GM19468 (cell line): ENCODE data around the gene INTS11.

Experiments used
- ATAC-seq: cut with Tn5 transposase; IDR thresholded peaks from one replicate; pipeline ENCODE4 v1.9.1; 2021; ENCODE audit warnings: mild to moderate bottlenecking, moderate library complexity, moderate number of reproducible peaks; ENCODE audit not compliant: unreplicated experiment; ENCODE audit errors: extremely low read depth

Gene INTS11

GRCh38 chr1:1345860-1346500 is 21.5 kb upstream of the INTS11 start:
- ATAC-seq = no peak

DNA sequence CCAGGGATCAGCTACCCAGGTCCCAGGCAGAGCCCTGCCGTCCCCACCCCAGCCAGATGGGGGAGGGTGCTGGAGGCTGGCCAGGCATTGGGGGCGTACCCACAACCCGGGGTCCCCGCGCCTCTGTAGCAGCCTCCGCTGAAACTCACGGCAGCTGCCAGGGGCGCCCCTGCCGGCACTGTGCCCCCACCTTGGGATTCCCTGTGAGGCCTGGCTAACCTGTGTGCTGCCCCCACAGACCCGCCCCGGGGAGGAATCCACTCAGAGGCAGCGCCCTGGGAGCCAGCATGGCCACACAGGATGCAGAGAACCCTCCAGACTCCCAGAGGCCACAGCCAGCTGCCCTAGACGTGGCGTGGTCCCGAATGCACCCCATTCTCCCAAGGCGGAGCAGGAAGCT is 20.9 kb upstream of the INTS11 start:
- no peak for ATAC-seq

GRCh38 chr1:1344655-1345361 is 20.3 kb upstream of the INTS11 start:
- no peak for ATAC-seq

- no peak for ATAC-seq
Observed at GRCh38 chr1:1343811-1344421, 19.5 kb upstream of the INTS11 start.

DNA sequence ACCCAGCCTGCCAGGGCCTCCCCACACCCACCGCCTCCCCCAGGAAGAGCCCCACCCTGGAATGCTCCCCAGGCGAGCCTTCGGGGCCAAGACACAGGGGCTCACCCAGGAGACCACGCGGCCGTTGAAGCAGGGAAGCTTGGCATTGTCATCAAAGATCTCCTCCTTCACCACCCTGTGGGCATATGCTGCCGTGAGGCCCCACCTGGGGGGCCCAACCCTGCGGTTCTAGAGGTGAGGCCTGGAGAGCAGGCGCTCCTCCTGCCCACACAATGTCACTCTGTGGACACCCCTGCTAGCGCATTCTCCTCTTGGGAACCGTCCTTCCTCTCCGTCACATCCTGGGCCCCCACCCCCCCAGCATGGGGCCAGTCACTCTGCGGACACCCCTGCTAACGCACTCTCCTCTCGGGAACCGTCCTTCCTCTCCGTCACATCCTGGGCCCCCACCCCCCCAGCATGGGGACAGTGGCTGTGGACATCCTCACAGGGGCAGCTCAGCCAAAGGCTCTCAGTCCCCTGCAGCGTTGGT is 18.2 kb upstream of the INTS11 start:
- no peak for ATAC-seq

GRCh38 chr1:1342061-1342562 is 17.7 kb upstream of the INTS11 start:
- ATAC-seq = no peak

DNA sequence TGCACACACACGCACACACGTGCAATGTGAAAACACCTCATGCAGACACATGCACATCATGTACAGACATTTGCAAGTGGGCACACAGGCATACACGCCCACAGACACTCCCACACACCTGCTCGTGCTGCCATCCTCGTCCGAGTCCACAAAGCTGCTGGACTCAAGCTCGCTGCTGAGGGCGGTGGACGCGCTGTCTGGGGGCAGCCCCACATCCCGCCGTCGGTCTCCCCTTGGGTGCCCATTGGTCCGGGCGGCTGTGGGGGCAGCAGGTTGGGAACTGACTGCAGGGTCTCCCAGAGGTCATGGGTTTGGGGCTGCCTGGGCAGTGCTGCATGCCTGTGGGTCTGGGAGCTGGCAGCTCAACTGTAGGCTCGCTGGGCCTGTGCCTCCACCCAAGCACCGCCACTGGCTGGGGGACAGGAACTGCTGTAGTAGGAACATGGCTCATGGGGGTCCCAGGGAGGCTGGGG is 17.1 kb upstream of the INTS11 start:
- ATAC-seq = no peak

- no peak for ATAC-seq
Observed at GRCh38 chr1:1340791-1341548, 16.5 kb upstream of the INTS11 start.

- ATAC-seq = no peak
Observed at GRCh38 chr1:1340185-1340584, 15.7 kb upstream of the INTS11 start.

DNA sequence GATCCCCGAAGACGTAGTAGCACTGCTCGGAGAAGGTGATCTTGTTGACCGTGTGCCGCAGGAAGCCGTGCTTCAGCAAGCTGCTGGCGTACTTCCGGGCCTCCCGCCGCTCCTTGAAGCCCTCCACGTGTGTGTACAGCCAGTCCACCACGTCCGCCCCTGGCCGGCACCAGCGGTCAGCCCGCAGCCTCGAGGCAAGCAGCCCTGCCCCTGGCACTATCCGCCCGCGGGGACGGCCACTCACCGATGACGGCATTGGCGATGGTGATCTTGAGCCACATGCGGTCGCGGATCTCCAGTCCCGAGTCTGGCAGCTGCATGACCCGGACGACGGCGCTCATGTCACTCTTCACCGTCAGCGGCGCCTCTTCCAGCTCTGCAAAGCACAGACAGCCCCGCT is 13.8 kb upstream of the INTS11 start:
- no peak for ATAC-seq

DNA sequence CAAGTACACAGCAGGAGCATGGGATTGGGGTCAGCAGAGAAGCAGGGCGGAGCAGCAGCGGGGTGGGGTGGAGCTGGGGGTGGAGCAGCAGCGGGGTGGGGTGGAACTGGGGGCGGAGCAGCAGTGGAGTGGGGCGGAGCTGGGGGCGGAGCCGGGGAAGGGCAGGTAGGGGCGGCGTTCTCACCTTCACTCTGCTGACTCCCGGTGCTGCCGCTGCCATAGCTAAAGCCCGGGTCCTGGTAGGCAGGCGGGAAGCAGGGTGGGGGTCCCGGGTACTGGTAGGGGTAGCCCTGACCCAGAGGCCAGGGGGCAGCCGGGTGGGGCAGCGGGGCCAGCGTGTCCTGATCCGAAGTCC is 13.3 kb upstream of the INTS11 start:
- no peak for ATAC-seq

- ATAC-seq = no peak
Observed at GRCh38 chr1:1336931-1337792, 12.7 kb upstream of the INTS11 start.

DNA sequence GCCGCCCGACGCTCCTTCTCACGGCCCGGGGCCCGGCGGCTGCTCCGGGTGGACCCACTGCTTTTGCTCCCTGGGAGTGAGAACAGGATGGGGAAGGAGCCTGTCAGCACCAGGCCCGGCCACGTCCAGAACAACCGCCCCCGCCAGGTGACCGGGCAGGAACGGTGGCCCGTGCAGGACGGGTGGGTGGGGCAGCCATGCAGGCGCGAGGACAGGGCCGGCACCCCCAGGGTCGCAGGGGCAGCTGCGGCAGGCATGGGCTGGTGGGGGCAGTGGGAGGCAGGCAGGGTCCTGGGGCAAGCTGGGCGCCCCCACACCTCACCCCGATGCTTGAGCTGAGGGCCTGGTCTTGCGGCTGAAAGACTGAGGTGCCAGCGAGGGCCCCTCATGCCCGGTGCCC is 12.0 kb upstream of the INTS11 start:
- ATAC-seq = no peak

DNA sequence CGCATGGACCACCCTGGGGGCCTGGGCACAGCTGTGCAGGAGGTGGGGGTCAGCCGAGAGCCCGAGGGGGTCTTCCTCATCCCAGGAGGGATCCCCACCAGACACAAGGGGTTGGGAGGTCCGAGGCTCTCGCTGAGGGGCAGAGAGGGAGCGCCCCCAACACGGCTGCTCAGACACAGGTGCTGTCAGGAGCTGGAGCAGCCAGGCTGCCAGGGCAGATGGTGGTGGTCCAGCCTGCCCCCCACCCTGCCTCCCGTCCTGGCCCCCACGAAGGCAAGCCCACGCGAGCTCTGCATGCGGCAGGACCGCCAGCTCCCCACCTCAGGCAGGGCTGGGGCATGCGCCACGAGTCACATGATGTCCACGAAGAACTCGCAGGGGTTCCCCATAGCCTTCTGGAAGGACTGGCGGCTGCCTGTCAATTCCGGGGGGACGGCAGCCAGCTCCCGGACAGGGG is 11.4 kb upstream of the INTS11 start:
- ATAC-seq = no peak

- ATAC-seq = no peak
Observed at GRCh38 chr1:1335283-1335682, 10.8 kb upstream of the INTS11 start.

GRCh38 chr1:1334835-1335234 is 10.4 kb upstream of the INTS11 start:
- no peak for ATAC-seq

GRCh38 chr1:1333551-1334241 is 9.2 kb upstream of the INTS11 start:
- ATAC-seq = no peak

DNA sequence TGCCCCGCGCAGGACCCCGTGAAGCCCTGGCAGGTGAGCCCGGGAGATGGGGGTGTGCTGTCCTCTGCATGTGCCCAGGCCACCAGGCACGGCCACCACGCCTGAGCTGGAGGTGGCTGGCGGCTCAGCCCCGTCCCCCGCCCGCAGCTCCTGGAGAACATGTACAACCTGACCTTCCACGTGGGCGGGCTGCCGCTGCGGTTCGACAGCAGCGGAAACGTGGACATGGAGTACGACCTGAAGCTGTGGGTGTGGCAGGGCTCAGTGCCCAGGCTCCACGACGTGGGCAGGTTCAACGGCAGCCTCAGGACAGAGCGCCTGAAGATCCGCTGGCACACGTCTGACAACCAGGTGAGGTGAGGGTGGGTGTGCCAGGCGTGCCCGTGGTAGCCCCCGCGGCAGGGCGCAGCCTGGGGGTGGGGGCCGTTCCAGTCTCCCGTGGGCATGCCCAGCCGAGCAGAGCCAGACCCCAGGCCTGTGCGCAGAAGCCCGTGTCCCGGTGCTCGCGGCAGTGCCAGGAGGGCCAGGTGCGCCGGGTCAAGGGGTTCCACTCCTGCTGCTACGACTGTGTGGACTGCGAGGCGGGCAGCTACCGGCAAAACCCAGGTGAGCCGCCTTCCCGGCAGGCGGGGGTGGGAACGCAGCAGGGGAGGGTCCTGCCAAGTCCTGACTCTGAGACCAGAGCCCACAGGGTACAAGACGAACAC is 8.5 kb upstream of the INTS11 start:
- no peak for ATAC-seq
